WTC11 (cell line): ENCODE results near the gene KCNJ6.

Source experiments
- SP1 ChIP-seq: sonication (generic); formaldehyde crosslinking; conservative IDR thresholded peaks from 2 replicates; pipeline ENCODE4 v1.8.1; 2022; ENCODE audit warnings: missing genetic modification reagents
- TF ChIP-seq, protein P1 (sequence below): fragments of 200-600 bp; IDR thresholded peaks from 2 replicates; pipeline ENCODE4 v1.8.0; 2022; ENCODE audit warnings: antibody characterized with exemption

DNA sequence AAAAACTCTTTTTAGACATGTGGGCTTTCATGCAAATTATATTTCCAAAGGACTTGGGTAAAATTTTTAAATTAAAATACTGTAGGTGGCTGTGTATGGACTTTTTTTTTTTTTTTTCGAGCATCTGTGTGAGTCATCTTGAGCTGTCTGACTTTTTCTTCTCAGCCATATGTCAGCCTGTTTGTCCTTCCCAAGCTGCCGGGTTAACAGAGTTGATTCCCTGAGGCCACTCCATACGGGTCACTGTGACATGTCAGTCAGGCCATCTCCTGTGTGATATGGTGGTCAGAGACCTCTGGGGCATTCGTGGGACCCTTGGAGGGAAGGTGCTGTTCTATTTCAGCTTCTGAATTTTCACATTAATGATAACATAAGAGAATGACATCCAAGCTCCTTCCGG lies 148.3 kb downstream of the KCNJ6 start:
- TF ChIP-seq, protein P1, sequence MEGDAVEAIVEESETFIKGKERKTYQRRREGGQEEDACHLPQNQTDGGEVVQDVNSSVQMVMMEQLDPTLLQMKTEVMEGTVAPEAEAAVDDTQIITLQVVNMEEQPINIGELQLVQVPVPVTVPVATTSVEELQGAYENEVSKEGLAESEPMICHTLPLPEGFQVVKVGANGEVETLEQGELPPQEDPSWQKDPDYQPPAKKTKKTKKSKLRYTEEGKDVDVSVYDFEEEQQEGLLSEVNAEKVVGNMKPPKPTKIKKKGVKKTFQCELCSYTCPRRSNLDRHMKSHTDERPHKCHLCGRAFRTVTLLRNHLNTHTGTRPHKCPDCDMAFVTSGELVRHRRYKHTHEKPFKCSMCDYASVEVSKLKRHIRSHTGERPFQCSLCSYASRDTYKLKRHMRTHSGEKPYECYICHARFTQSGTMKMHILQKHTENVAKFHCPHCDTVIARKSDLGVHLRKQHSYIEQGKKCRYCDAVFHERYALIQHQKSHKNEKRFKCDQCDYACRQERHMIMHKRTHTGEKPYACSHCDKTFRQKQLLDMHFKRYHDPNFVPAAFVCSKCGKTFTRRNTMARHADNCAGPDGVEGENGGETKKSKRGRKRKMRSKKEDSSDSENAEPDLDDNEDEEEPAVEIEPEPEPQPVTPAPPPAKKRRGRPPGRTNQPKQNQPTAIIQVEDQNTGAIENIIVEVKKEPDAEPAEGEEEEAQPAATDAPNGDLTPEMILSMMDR: no peak
- TF ChIP-seq SP1 (CRISPR knock-in tag): no peak
